ENCODE results near the gene PRLR. TPM values are rescaled to one million over a fixed set of nuclear protein-coding genes. Genes with fewer than 3 reads are reported as not detected.

PRLR gene
- total and polyA plus RNA-seq, 11 donors: 0.08 to 2.2 (median 0.57) TPM

DNA sequence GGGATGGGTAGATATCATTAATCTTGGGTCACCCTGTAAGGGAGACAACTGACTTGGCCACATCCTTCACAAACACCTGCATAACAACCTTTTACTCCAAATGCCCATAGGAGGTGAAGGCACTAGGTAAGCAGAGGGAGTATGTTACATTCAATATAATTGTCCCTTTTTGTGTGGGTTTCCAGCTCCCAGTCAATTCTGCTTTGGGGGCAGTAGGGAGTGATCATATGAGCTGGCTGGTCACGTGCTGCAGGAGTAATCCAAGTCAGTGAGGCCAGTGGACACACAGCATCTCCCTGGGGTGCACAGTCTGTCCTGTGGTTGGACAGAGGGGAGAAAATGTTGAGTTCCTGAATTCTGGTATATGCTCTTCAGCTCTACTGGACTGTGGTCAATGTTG is 181.4 kb downstream of the PRLR start:
- Histone ChIP-seq H3K27me3 (peaks cover 0 to 28% (median 0%) of the 10 kb centered on the region in 9 donors), H3K36me3 (no peaks in the 10 kb centered on the region), H3K27ac (no peak overlapping the region), H3K4me3 (no peak overlapping the region), H3K9me3 (no peaks in the 10 kb centered on the region), H3K4me1 (no peaks in the 10 kb centered on the region)
- 71 to 100% (median 76%) methylated on average over 1 of the region's 1 CpG for WGBS, 4 donors
- no peak for TF ChIP-seq POLR2A (IDR thresholded peaks at IDR 0.05)
- TF ChIP-seq CTCF (IDR thresholded peaks at IDR 0.05): no peak
- no peak for ATAC-seq
- intact Hi-C loops (cut with DNase I): no loop called here
- no peak for DNase-seq

DNA sequence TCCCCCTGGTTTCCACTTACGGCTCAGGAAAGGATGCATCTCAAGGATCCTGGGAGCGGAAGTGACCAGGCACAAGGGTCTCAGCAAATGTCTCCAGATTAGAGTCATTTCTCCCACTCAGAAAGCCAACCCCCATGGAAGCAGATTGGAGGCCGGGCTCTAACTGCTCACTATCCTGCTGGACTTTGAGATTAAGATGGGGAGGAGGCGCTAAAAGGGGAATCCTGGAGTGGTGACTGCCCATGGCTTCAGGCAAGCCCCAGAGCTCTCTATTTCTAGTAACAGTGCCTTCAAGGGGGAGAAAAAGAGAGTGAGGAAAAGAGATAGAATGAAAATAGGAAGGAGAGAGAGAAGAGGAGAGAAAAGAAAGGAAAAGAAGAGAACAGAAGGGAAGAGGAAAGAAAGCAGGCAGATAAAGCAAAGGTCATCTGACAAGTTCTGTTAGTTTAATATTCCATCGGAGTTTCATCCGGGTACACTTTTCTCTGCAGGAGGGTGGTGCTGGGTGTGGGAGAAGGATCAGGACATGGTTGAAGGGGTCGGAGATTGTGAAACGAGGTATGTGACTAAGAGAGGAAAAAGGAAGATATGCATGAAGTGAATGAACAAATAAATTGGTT is 182.4 kb downstream of the PRLR start, which contains the start of gene AGXT2:
Gene AGXT2 (minus strand): TSS at position 165 of the 620 bp plus-strand sequence. CDS start 57 bp downstream, at position 108.
- DNase-seq: no peak
- no peaks in the 10 kb centered on the region for H3K36me3 ChIP-seq
- no peak within 1 kb of the TSS for H3K4me3 ChIP-seq
- intact Hi-C loops (cut with DNase I): no loop called here
- H3K9me3 ChIP-seq: no peaks in the 10 kb centered on the region
- peaks cover 0 to 28% (median 3%) of the 10 kb centered on the region in 9 donors for H3K27me3 ChIP-seq
- no peak within 1 kb of the TSS for H3K27ac ChIP-seq
- no peak for ATAC-seq
- TF ChIP-seq CTCF (IDR thresholded peaks at IDR 0.05): no peak
- TF ChIP-seq POLR2A (IDR thresholded peaks at IDR 0.05): no peak
- H3K4me1 ChIP-seq: no peaks in the 10 kb centered on the region
- WGBS, 4 donors: 71 to 77% (median 73%) methylated on average over 8 of the region's 8 CpGs

DNA sequence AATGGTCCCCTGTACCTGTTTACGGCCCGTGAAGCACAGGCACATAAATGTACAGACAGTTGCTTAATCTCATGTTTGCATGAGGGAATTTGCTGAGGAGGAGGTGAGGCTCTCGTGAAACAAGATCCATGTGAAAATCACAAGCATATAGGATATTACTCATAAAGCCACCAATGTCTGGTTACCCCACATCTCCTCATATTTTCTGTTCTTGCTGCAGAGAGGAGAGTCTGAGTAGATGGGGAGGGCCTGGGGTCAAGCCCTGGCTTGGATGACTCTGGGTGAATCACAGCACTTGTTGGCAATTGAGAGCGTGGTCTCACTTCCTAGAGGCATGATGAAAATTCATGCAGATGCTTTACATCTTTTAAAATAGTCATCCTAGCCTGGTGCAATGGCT is 183.5 kb downstream of the PRLR start:
- ATAC-seq (no peak), DNase-seq (no peak)
- H3K9me3 ChIP-seq: no peaks in the 10 kb centered on the region
- TF ChIP-seq CTCF (IDR thresholded peaks at IDR 0.05): no peak
- TF ChIP-seq POLR2A (IDR thresholded peaks at IDR 0.05): no peak
- no peak overlapping the region for H3K4me3 ChIP-seq
- H3K4me1 ChIP-seq: no peaks in the 10 kb centered on the region
- no peaks in the 10 kb centered on the region for H3K36me3 ChIP-seq
- no peak overlapping the region for H3K27ac ChIP-seq
- WGBS, 4 donors: 82 to 95% (median 88%) methylated on average over 4 of the region's 4 CpGs
- intact Hi-C loops (cut with DNase I): no loop called here
- peaks cover 0 to 28% (median 3%) of the 10 kb centered on the region in 9 donors for H3K27me3 ChIP-seq

GRCh38 chr5:35045280-35045679 is 185.0 kb downstream of the PRLR start:
- no peaks in the 10 kb centered on the region for H3K4me1 ChIP-seq
- intact Hi-C loops (cut with DNase I): no loop called here
- peaks cover 0 to 35% (median 3%) of the 10 kb centered on the region in 9 donors for H3K27me3 ChIP-seq
- TF ChIP-seq POLR2A (IDR thresholded peaks at IDR 0.05) (no peak), CTCF (IDR thresholded peaks at IDR 0.05) (no peak)
- no peak for DNase-seq
- H3K4me3 ChIP-seq: no peak overlapping the region
- no peak for ATAC-seq
- H3K27ac ChIP-seq: no peak overlapping the region
- no peaks in the 10 kb centered on the region for H3K9me3 ChIP-seq
- WGBS, 4 donors: 43 to 62% (median 45%) methylated on average over 1 of the region's 1 CpG
- no peaks in the 10 kb centered on the region for H3K36me3 ChIP-seq

Measured in heart left ventricle (tissue), 16 donors.